ENCODE measurements around the gene VWF.

GRCh38 chr12:6061660-6062059 lies 62.8 kb downstream of the VWF start:
- no peak for TF ChIP-seq EZH2 (IDR thresholded peaks at IDR 0.05; ENCODE audit: low read length, unreplicated experiment)
- TF ChIP-seq CTCF (conservative IDR thresholded peaks at IDR 0.05; ENCODE audit: low read depth, low read length): no peak
- no peak for TF ChIP-seq EZH2phosphoT487 (IDR thresholded peaks at IDR 0.05; ENCODE audit: borderline replicate concordance, low read length)

Data from PC-3 (cell line).